Natural killer cell (primary cell): ENCODE measurements around the gene TCL1B. TPM values are rescaled to one million over a fixed set of nuclear protein-coding genes. Genes with fewer than 3 reads are reported as not detected.
A peak's percentile ranks its signal among the peaks of the same experiment; 100 is the strongest.

ENCODE experiments used
- ATAC-seq, 3 donors: fragments of 150-1000 bp in 2 of 3; fragments of 200-7000 bp in 1 of 3; cut with Tn5 transposase; 1 replicate in 1 of 3; 2 replicates in 2 of 3; pipeline ENCODE4 v1.10.0; 2021; ENCODE audit warnings: mild to moderate bottlenecking in 2 of 3, moderate library complexity in 2 of 3
- DNase-seq, 2 donors: peaks; one replicate each; pipeline versions ENCODE4 v3.0.0 to v3.0.0-alpha.2; 2013 to 2021; ENCODE audit warnings: mixed read lengths in 1 of 2
- H3K27ac ChIP-seq: one replicate; pipeline ENCODE4 v1.5.1; 2013; ENCODE audit warnings: mild to moderate bottlenecking, low read length
- H3K27me3 ChIP-seq: one replicate; pipeline ENCODE4 v1.6.1; 2013; ENCODE audit warnings: low read length; ENCODE audit not compliant: control insufficient read depth, insufficient read depth
- H3K36me3 ChIP-seq: one replicate; pipeline ENCODE4 v1.6.1; 2013; ENCODE audit warnings: low read length; ENCODE audit not compliant: control insufficient read depth, insufficient read depth
- H3K4me1 ChIP-seq: one replicate; pipeline ENCODE4 v1.6.1; 2013; ENCODE audit warnings: low read length; ENCODE audit not compliant: control insufficient read depth, insufficient read depth
- H3K4me3 ChIP-seq: one replicate; pipeline ENCODE4 v1.5.1; 2013; ENCODE audit warnings: low read length
- H3K9me3 ChIP-seq: one replicate; pipeline ENCODE4 v1.6.1; 2013; ENCODE audit warnings: low read length; ENCODE audit not compliant: control insufficient read depth, insufficient read depth
- H3K27ac Mint-ChIP-seq, 2 donors: one replicate each; pipeline ENCODE4 v1.8.0; 2022; ENCODE audit warnings: mild to moderate bottlenecking in 2 of 2, mixed read lengths in 2 of 2, moderate library complexity in 1 of 2
- H3K27me3 Mint-ChIP-seq, 2 donors: one replicate each; pipeline ENCODE4 v1.8.0; 2022; ENCODE audit warnings: low read depth in 2 of 2, mixed read lengths in 2 of 2
- H3K36me3 Mint-ChIP-seq: one replicate; pipeline ENCODE4 v1.8.0; 2022; ENCODE audit warnings: mixed read lengths
- H3K4me1 Mint-ChIP-seq, 2 donors: one replicate each; pipeline ENCODE4 v1.8.0; 2022; ENCODE audit warnings: mixed read lengths in 2 of 2
- H3K4me3 Mint-ChIP-seq: one replicate; pipeline ENCODE4 v1.8.0; 2022; ENCODE audit warnings: mild to moderate bottlenecking, moderate library complexity, mixed read lengths
- H3K9me3 Mint-ChIP-seq, 2 donors: one replicate each; pipeline ENCODE4 v1.8.0; 2022; ENCODE audit warnings: mixed read lengths in 2 of 2
- WGBS: methylation state at CpG from one replicate; pipeline ENCODE4 v1.1.7; 2013; ENCODE audit warnings: missing lambda C conversion rate; ENCODE audit not compliant: insufficient coverage; 5-methylcytosine and 5-hydroxymethylcytosine counted together
- intact Hi-C: fragments of 100-400 bp; cut with micrococcal nuclease; formaldehyde crosslinking; loops from one replicate; pipeline ENCODE4 v1.14.2; 2022
- total RNA-seq, 4 donors: library from RNA; stranded (reverse); fragments of 120-200 nt in 1 of 4; gene quantifications; one replicate each; pipeline versions ENCODE4 v1.2.3 to v1.2.4, GENCODE V29; 2013 to 2022
- TF ChIP-seq, protein P1 (sequence below): fragments of 200-600 bp; IDR thresholded peaks from one replicate; pipeline ENCODE4 v1.8.0; 2022; ENCODE audit warnings: antibody characterized with exemption

TCL1B gene
- total RNA-seq, 3 donors from 2014 or later (not counting 1 experiment from before 2014, with no cell fraction given) = not detected

DNA sequence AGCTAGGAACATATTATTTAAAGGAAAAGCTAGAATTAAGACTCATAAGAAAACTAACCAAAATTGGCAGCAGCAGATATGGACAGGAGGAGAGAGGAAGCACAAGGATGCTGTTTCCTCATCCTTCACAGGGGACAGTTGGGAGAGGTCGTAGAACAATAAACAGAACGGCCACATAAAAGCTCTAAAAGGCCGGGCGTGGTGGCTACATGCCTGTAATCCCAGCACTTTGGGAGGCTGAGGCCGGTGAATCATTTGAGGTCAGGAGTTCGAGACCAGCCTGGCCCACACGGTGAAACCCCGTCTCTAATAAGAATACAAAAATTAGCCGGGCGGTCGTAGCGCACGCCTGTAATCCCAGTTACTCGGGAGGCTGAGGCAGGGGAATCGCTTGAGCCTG is 10.5 kb downstream of the TCL1B start:
- ATAC-seq = no peak
- TF ChIP-seq, protein P1, sequence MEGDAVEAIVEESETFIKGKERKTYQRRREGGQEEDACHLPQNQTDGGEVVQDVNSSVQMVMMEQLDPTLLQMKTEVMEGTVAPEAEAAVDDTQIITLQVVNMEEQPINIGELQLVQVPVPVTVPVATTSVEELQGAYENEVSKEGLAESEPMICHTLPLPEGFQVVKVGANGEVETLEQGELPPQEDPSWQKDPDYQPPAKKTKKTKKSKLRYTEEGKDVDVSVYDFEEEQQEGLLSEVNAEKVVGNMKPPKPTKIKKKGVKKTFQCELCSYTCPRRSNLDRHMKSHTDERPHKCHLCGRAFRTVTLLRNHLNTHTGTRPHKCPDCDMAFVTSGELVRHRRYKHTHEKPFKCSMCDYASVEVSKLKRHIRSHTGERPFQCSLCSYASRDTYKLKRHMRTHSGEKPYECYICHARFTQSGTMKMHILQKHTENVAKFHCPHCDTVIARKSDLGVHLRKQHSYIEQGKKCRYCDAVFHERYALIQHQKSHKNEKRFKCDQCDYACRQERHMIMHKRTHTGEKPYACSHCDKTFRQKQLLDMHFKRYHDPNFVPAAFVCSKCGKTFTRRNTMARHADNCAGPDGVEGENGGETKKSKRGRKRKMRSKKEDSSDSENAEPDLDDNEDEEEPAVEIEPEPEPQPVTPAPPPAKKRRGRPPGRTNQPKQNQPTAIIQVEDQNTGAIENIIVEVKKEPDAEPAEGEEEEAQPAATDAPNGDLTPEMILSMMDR = no peak
- H3K4me1 ChIP-seq = no peaks in the 10 kb centered on the region
- no peaks in the 10 kb centered on the region for H3K9me3 ChIP-seq
- WGBS = 64% methylated on average over 15 of the region's 15 CpGs
- DNase-seq = no peak
- no peaks in the 10 kb centered on the region for H3K4me1 Mint-ChIP-seq
- intact Hi-C loops = no loop called here
- H3K9me3 Mint-ChIP-seq = no peaks in the 10 kb centered on the region
- no peak overlapping the region for H3K27ac Mint-ChIP-seq
- H3K27me3 Mint-ChIP-seq = peaks cover 16 to 50% of the 10 kb centered on the region in 2 donors
- H3K36me3 ChIP-seq = no peaks in the 10 kb centered on the region
- no peaks in the 10 kb centered on the region for H3K36me3 Mint-ChIP-seq
- no peak overlapping the region for H3K4me3 ChIP-seq
- no peak overlapping the region for H3K27ac ChIP-seq
- H3K4me3 Mint-ChIP-seq = no peak overlapping the region
- H3K27me3 ChIP-seq = peaks cover 2% of the 10 kb centered on the region

DNA sequence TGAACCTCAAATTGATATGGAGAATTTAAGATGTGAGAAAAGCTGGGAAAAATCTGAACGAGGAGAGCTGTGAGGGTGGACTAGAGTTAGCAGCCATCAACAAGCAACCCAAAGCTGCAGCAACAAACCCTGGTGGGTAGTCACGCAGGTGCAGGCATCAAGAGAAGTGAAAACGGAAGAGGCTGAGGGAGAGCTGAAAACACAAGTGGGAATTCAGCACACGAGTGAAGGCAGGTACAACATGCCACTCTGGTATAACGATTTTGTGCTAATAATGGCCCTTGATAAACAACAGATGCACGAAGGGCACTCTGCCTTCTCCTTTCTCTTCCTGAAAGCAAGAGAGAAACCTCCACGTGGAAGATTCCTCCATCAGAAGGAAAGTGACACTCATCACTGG is 11.5 kb downstream of the TCL1B start:
- no peaks in the 10 kb centered on the region for H3K9me3 Mint-ChIP-seq
- DNase-seq (no peak), ATAC-seq (no peak)
- Histone ChIP-seq H3K9me3 (no peaks in the 10 kb centered on the region), H3K27me3 (peaks cover 2% of the 10 kb centered on the region), H3K4me1 (no peaks in the 10 kb centered on the region), H3K36me3 (no peaks in the 10 kb centered on the region), H3K4me3 (no peak overlapping the region), H3K27ac (peak overlapping the region; percentile 61)
- intact Hi-C loops = no loop called here
- H3K4me1 Mint-ChIP-seq = no peaks in the 10 kb centered on the region
- H3K36me3 Mint-ChIP-seq = no peaks in the 10 kb centered on the region
- TF ChIP-seq, protein P1 = no peak
- H3K27me3 Mint-ChIP-seq = peaks cover 21 to 43% of the 10 kb centered on the region in 2 donors
- 56% methylated on average over 6 of the region's 7 CpGs for WGBS
- no peak overlapping the region for H3K27ac Mint-ChIP-seq
- no peak overlapping the region for H3K4me3 Mint-ChIP-seq

DNA sequence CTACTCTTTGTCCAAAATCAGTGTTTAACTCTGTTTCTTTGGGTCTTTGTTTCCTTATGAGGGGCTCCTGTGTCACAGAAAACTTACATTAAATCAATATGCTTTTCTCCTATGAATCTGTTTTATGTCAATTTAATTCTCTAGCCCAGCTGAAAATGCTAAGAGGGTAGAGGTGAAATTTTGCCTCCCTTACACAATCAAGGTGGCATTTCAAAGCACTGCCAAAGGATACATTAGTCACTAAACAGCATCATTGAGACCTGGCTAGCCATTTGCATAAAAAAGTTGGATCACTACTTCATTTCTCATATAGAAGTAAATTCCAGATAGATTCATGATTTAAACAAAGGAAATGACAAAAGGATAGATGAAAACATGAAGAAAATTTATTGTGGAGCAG is 12.1 kb downstream of the TCL1B start:
- Histone ChIP-seq H3K4me1 (no peaks in the 10 kb centered on the region), H3K36me3 (no peaks in the 10 kb centered on the region), H3K27ac (peak overlapping the region; percentile 61), H3K9me3 (no peaks in the 10 kb centered on the region), H3K27me3 (peaks cover 2% of the 10 kb centered on the region), H3K4me3 (no peak overlapping the region)
- H3K27ac Mint-ChIP-seq = no peak overlapping the region
- H3K9me3 Mint-ChIP-seq = no peaks in the 10 kb centered on the region
- intact Hi-C loops = no loop called here
- ATAC-seq (no peak), DNase-seq (no peak)
- no peak overlapping the region for H3K4me3 Mint-ChIP-seq
- no peaks in the 10 kb centered on the region for H3K4me1 Mint-ChIP-seq
- peaks cover 21 to 43% of the 10 kb centered on the region in 2 donors for H3K27me3 Mint-ChIP-seq
- TF ChIP-seq, protein P1 = no peak
- no peaks in the 10 kb centered on the region for H3K36me3 Mint-ChIP-seq

DNA sequence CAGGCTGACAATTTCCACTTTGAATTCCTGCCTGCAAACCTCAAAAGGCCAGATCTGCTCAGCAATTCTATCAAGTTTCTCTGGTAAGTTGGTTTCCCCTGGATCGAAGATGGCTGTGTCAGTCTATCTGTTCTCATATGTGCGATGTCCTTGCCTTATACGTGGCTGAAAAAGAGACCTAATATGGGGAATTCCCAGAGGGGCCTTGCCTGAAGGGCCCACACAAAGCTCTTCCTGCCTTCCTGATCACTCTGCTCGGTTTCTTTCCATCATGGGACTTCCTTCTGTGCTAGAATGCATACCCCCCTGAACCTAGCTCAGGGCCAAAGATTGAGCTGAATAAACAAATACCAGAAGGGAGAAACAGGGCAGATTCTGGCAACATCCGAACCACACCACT is 13.2 kb downstream of the TCL1B start:
- no peaks in the 10 kb centered on the region for H3K36me3 ChIP-seq
- Mint-ChIP-seq H3K36me3 (no peaks in the 10 kb centered on the region), H3K27ac (no peak overlapping the region), H3K4me3 (no peak overlapping the region), H3K4me1 (no peaks in the 10 kb centered on the region), H3K9me3 (no peaks in the 10 kb centered on the region), H3K27me3 (peaks cover 25 to 51% of the 10 kb centered on the region in 2 donors)
- DNase-seq (no peak), ATAC-seq (no peak)
- H3K27ac ChIP-seq = peak overlapping the region; percentile 46
- intact Hi-C loops = no loop called here
- H3K27me3 ChIP-seq = peaks cover 2% of the 10 kb centered on the region
- H3K4me1 ChIP-seq = no peaks in the 10 kb centered on the region
- H3K4me3 ChIP-seq = no peak overlapping the region
- TF ChIP-seq, protein P1 = no peak
- 49% methylated on average over 5 of the region's 5 CpGs for WGBS
- no peaks in the 10 kb centered on the region for H3K9me3 ChIP-seq
